ENCODE data around the gene RNF151.

- TF ChIP-seq, protein P1, sequence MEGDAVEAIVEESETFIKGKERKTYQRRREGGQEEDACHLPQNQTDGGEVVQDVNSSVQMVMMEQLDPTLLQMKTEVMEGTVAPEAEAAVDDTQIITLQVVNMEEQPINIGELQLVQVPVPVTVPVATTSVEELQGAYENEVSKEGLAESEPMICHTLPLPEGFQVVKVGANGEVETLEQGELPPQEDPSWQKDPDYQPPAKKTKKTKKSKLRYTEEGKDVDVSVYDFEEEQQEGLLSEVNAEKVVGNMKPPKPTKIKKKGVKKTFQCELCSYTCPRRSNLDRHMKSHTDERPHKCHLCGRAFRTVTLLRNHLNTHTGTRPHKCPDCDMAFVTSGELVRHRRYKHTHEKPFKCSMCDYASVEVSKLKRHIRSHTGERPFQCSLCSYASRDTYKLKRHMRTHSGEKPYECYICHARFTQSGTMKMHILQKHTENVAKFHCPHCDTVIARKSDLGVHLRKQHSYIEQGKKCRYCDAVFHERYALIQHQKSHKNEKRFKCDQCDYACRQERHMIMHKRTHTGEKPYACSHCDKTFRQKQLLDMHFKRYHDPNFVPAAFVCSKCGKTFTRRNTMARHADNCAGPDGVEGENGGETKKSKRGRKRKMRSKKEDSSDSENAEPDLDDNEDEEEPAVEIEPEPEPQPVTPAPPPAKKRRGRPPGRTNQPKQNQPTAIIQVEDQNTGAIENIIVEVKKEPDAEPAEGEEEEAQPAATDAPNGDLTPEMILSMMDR (conservative IDR thresholded peaks at IDR 0.05; ENCODE audit: low read length) = no peak
- TF ChIP-seq EZH2phosphoT487 (IDR thresholded peaks at IDR 0.05; ENCODE audit: borderline replicate concordance) = no peak
Measured at GRCh38 chr16:1940273-1941161, 26.1 kb upstream of the RNF151 start.
